RWPE1 (cell line): ENCODE data around the gene ZNF680.
"Not testable (repeated sequence)": the region's sequence is repeated elsewhere in the genome, so short reads cannot be mapped to it uniquely, and the experiment has no call there.

Experiments used
- CTCF ChIA-PET: fragments of 350-600 bp; sonication (Branson Sonifier 250); formaldehyde crosslinking; extraction: SDS; loops from one replicate; lab custom pipeline; 2021; lab: Yijun Ruan, JAX
- POLR2A ChIA-PET: fragments of 400-600 bp; formaldehyde crosslinking; extraction: SDS; loops from one replicate; lab custom pipeline; 2020; ENCODE audit warnings: antibody characterized with exemption; ENCODE audit not compliant: low non-redundant PET; lab: Yijun Ruan, JAX
- DNase-seq: peaks from one replicate; pipeline ENCODE4 v3.0.0; 2012; ENCODE audit warnings: low spot score
- H3K27ac ChIP-seq: fragments of 450-650 bp; 2 replicates; pipeline ENCODE4 v1.5.1; 2017
- CTCF ChIP-seq: fragments of 450-650 bp; conservative IDR thresholded peaks from 2 replicates; pipeline ENCODE4 v1.5.1; 2017; ENCODE audit warnings: low read depth, mild to moderate bottlenecking

Gene ZNF680

DNA sequence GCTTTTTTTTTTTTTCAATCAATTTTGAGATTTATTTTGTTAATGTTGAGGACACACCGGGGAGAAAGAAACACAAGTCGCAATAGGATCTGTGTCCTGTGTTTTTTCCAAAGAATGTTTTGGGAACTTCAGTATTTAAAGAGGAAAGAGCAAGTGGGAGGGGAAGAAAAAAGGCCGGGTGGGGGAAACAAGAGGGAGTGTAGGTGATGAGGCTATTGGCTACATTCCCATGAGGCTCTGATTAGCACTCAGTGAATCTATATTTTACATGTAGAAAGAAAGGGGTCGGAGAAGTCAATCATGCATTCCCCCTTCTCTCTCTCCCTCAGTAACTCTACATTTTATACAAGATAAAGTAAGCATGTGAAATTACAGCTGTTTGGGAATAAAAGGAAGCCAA is 4.1 kb downstream of the ZNF680 start:
- H3K27ac ChIP-seq = no peak overlapping the region
- no peak for TF ChIP-seq CTCF
- CTCF ChIA-PET = no interaction called here
- POLR2A ChIA-PET = no interaction called here
- no peak for DNase-seq

DNA sequence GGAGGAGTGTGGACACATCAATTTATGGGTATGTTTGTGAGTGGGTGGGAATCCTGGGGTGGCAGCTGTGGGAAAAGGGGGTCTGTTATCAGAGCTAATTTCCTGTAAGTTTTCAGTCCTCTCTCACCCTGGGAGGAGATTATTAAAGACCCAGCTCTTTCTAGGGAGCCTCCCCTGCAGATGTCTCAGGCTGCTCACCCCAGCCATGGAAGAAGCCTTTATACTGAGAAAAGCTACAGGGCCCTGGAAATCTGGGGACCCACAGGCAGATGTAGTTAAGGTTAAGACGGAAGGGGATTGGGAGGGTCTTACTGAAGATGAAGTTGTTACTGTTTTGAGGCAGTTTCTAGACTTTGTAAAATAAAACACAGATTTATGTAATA is 4.6 kb downstream of the ZNF680 start:
- H3K27ac ChIP-seq = no peak overlapping the region
- ChIA-PET POLR2A (no interaction called here), CTCF (no interaction called here)
- no peak for DNase-seq
- no peak for TF ChIP-seq CTCF

DNA sequence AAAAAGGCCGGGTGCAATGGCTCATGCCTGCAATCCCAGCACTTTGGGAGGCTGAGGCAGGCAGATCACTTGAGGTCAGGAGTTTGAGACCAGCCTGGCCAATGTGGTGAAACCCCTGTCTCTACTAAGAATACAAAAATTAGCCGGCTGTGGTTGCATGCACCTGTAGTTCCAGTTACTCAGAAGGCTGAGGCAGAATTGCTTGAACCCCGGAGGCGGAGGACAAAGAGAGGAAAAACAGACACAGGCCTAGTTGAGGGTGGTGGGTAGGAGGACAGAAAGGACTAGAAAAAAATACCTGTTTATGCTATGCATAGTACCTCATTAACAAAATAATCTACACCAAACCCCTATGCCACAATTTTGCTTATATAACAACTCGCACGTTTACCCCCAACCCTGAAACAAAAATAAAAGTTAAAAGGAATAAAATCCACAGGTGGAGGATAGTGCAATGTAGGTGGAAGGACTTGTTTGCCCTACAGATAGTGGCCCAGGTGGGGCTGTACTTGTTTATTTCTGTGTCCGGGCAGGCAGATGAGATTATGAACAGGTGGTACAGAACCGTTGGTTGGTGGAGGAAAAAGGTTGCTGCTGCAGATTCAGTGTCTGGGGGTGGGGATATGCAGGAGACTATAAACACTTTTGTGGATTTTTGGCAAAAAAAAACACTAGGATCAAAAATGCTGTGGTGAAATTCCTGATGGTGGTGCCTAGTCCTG is 5.1 kb downstream of the ZNF680 start:
- CTCF ChIA-PET = no interaction called here
- no peak overlapping the region for H3K27ac ChIP-seq

DNA sequence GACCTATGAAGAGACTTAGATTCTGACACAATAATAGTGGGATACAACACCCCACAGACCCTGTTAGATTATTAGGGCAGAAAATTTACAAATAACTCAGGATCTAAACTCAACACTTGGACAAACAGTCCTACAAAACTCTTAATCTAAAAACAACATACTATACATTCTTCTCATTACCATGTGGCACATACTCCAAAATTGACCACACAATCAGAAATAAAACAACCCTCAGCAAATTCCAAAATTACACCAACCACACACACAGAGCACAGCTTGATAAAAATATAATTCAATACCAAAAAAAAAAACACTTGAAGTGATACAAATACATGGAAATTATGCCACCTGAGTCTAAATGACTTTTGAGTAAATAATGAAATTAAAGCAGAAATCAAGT is 7.8 kb downstream of the ZNF680 start:
- H3K27ac ChIP-seq = no peak overlapping the region
- ChIA-PET POLR2A (no interaction called here), CTCF (no interaction called here)
- TF ChIP-seq CTCF = no peak
- DNase-seq = no peak

More for the DNA sequence above, 5.1 kb downstream of the ZNF680 start:
- no peak for TF ChIP-seq CTCF
- DNase-seq = no peak
- POLR2A ChIA-PET = no interaction called here

DNA sequence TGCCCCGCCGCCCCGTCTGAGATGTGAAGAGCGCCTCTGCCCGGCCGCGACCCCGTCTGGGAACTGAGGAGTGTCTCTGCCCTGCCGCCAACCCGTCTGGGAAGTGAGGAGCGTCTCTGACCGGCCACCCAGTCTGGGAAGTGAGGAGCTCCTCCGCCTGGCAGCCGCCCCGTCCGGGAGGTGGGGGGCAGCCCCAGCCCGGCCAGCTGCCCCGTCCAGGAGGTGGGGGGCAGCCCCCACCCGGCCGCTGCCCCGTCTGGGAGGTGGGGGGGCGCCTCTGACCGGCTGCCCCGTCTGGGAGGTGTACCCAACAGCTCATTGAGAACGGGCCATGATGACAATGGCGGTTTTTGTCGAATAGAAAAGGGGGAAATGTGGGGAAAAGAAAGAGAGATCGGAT is 8.7 kb downstream of the ZNF680 start:
- H3K27ac ChIP-seq, CTCF ChIA-PET, POLR2A ChIA-PET, DNase-seq: not testable (repeated sequence)

DNA sequence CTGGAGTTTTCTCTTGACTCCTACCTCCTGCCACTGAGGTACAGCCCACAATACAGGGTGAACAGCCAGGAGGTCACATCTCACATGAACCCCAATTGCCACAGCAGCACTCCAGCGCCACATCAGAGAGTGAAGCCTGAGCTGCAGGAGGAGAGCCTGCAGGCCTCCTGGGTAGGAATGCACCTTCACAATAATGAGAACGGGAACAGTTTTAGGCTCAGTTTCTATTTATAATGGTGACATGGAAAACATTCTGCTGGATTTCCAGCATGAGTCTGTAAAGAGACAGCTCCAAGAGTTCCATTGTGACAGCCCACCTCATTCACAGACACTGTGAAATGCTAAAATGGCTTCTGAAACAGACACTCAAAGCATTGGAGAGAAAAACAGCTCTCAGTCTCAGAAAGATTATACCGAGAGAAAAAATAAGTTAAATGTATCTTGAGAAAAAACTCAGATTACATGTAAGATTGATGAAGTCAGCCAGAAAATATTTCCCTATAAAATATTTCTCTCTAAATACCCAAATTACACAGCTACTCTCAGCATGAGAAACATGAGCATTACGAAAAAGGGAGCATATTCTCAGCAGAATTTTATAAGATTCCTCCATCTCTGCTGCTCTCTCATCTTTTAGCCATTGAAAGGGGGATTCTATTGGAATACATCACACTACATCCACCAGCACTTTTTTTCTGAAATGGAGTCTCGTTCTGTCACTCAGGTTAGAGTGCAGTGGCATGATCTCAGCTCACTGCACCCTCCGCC is 11.3 kb downstream of the ZNF680 start:
- ChIA-PET POLR2A (interaction anchor here (0.5 kb wide), 1 partner anchor 653 kb away, joined by 4 read pairs; no protein-coding TSS in a partner anchor), CTCF (no interaction called here)
- H3K27ac ChIP-seq = no peak overlapping the region
- TF ChIP-seq CTCF = no peak
- no peak for DNase-seq

GRCh38 chr7:64544010-64544409 is 18.9 kb downstream of the ZNF680 start:
- ChIA-PET POLR2A (no interaction called here), CTCF (no interaction called here)
- no peak overlapping the region for H3K27ac ChIP-seq
- DNase-seq = no peak
- no peak for TF ChIP-seq CTCF
